Measurements from ENCODE around the gene GNA15. TPM values are rescaled to one million over a fixed set of nuclear protein-coding genes. Genes with fewer than 3 reads are reported as not detected.

GNA15 gene
- total and polyA plus RNA-seq, 2 donors (not counting 1 experiment from before 2014, with no cell fraction given): not detected

GRCh38 chr19:3111586-3112247 is 24.1 kb upstream of the GNA15 start:
- no peak for DNase-seq (ENCODE audit: low read depth in 2 of 2)
- Histone ChIP-seq H2AFZ (ENCODE audit: low read length) (no peak overlapping the region), H4K20me1 (ENCODE audit: control insufficient read depth, extremely low read depth, insufficient read depth, low read length) (no peaks in the 10 kb centered on the region), H3K4me2 (ENCODE audit: extremely low read depth, insufficient read depth, low read length) (no peak overlapping the region), H3K27me3 (ENCODE audit: control insufficient read depth, insufficient read depth, low read length) (no peaks in the 10 kb centered on the region), H3K27ac (ENCODE audit: insufficient read depth, low read length) (no peak overlapping the region), H3K4me3 (replicated peaks in 1 of 4; ENCODE audit: control extremely low read depth in 1 of 4, insufficient read depth in 1 of 4, low read depth in 3 of 4, low read length in 4 of 4) (no peak overlapping the region), H3K36me3 (ENCODE audit: control insufficient read depth, insufficient read depth, low read length) (peaks cover 7% of the 10 kb centered on the region), H3K79me2 (ENCODE audit: control insufficient read depth, insufficient read depth, low read length) (peaks cover 42% of the 10 kb centered on the region), H3K9me3 (ENCODE audit: control insufficient read depth, insufficient read depth, low read depth, low read length) (no peaks in the 10 kb centered on the region), H3K9ac (ENCODE audit: insufficient read depth, low read length) (no peak overlapping the region), H3K4me1 (ENCODE audit: control insufficient read depth, extremely low read depth, insufficient read depth, low read length) (no peaks in the 10 kb centered on the region)
- TF ChIP-seq CTCF (conservative IDR thresholded peaks at IDR 0.05 in 1 of 2, IDR thresholded peaks at IDR 0.05 in 1 of 2; ENCODE audit: low read depth in 1 of 2, low read length in 2 of 2): no peak
- TF ChIP-seq EZH2 (IDR thresholded peaks at IDR 0.05; ENCODE audit: low read length, missing control alignments): no peak

GRCh38 chr19:3112375-3113099 is 23.3 kb upstream of the GNA15 start:
- H3K4me1 ChIP-seq (ENCODE audit: control insufficient read depth, extremely low read depth, insufficient read depth, low read length): no peaks in the 10 kb centered on the region
- H3K27ac ChIP-seq (ENCODE audit: insufficient read depth, low read length): no peak overlapping the region
- H4K20me1 ChIP-seq (ENCODE audit: control insufficient read depth, extremely low read depth, insufficient read depth, low read length): no peaks in the 10 kb centered on the region
- peaks cover 7% of the 10 kb centered on the region for H3K36me3 ChIP-seq (ENCODE audit: control insufficient read depth, insufficient read depth, low read length)
- H3K4me2 ChIP-seq (ENCODE audit: extremely low read depth, insufficient read depth, low read length): no peak overlapping the region
- H3K27me3 ChIP-seq (ENCODE audit: control insufficient read depth, insufficient read depth, low read length): no peaks in the 10 kb centered on the region
- H3K9ac ChIP-seq (ENCODE audit: insufficient read depth, low read length): no peak overlapping the region
- H3K79me2 ChIP-seq (ENCODE audit: control insufficient read depth, insufficient read depth, low read length): peaks cover 36% of the 10 kb centered on the region
- H3K9me3 ChIP-seq (ENCODE audit: control insufficient read depth, insufficient read depth, low read depth, low read length): no peaks in the 10 kb centered on the region
- TF ChIP-seq CTCF (conservative IDR thresholded peaks at IDR 0.05 in 1 of 2, IDR thresholded peaks at IDR 0.05 in 1 of 2; ENCODE audit: low read depth in 1 of 2, low read length in 2 of 2) (no peak), EZH2 (IDR thresholded peaks at IDR 0.05; ENCODE audit: low read length, missing control alignments) (no peak)
- DNase-seq (ENCODE audit: low read depth in 2 of 2): no peak
- H2AFZ ChIP-seq (ENCODE audit: low read length): no peak overlapping the region
- H3K4me3 ChIP-seq (replicated peaks in 1 of 4; ENCODE audit: control extremely low read depth in 1 of 4, insufficient read depth in 1 of 4, low read depth in 3 of 4, low read length in 4 of 4): no peak overlapping the region

- H3K9ac ChIP-seq (ENCODE audit: insufficient read depth, low read length): no peak overlapping the region
- no peak for DNase-seq (ENCODE audit: low read depth in 2 of 2)
- peaks cover 7% of the 10 kb centered on the region for H3K36me3 ChIP-seq (ENCODE audit: control insufficient read depth, insufficient read depth, low read length)
- H3K4me2 ChIP-seq (ENCODE audit: extremely low read depth, insufficient read depth, low read length): no peak overlapping the region
- H2AFZ ChIP-seq (ENCODE audit: low read length): no peak overlapping the region
- no peaks in the 10 kb centered on the region for H3K4me1 ChIP-seq (ENCODE audit: control insufficient read depth, extremely low read depth, insufficient read depth, low read length)
- H3K9me3 ChIP-seq (ENCODE audit: control insufficient read depth, insufficient read depth, low read depth, low read length): no peaks in the 10 kb centered on the region
- peaks cover 28% of the 10 kb centered on the region for H3K79me2 ChIP-seq (ENCODE audit: control insufficient read depth, insufficient read depth, low read length)
- H3K4me3 ChIP-seq (replicated peaks in 1 of 4; ENCODE audit: control extremely low read depth in 1 of 4, insufficient read depth in 1 of 4, low read depth in 3 of 4, low read length in 4 of 4): no peak overlapping the region
- no peaks in the 10 kb centered on the region for H3K27me3 ChIP-seq (ENCODE audit: control insufficient read depth, insufficient read depth, low read length)
- TF ChIP-seq EZH2 (IDR thresholded peaks at IDR 0.05; ENCODE audit: low read length, missing control alignments) (no peak), CTCF (conservative IDR thresholded peaks at IDR 0.05 in 1 of 2, IDR thresholded peaks at IDR 0.05 in 1 of 2; ENCODE audit: low read depth in 1 of 2, low read length in 2 of 2) (no peak)
- H3K27ac ChIP-seq (ENCODE audit: insufficient read depth, low read length): no peak overlapping the region
- no peaks in the 10 kb centered on the region for H4K20me1 ChIP-seq (ENCODE audit: control insufficient read depth, extremely low read depth, insufficient read depth, low read length)
These were observed 22.5 kb upstream of the GNA15 start for GRCh38 chr19:3113100-3114017.
